Right hindlimb (tissue), 1 donor: ENCODE results near the gene TSHZ1.

Experiments
- DNase-seq: peaks from one replicate; pipeline ENCODE4 v3.0.0-alpha.2; 2018

Gene TSHZ1

DNA sequence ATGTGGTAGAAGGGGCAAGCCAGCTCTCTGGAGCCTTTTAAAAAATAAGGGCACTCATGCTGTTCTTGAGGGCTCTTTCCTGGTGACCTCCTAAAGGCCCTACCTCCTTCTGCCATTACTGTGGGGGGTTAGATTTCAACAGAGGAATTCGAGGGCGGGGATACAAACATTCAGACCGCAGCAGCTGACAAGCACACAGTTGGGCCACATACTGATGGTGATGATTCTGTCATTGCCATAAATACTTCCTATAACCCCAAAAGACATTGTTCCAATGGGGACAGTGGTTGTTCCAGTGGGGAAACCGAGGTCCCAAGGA is 67.0 kb downstream of the TSHZ1 start:
- no peak for DNase-seq

DNA sequence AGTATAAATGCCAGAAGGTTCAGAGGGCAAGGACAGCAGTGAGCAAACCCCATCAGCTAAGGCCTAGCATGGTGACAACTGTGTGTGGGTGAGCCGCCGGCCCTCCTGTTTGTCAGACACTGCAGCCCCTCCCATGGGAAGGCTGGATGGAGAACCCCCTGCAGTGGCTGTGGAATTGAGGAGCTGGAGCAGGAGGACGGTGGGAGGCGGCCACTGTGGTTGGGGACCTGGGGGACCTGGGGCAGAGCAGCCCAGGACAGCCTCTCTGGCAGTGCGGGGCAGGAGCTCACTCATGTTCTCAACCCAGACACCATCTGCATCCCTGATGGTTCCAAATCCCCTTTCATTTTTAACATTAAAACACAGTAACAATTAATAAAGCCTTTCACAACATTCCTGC is 68.8 kb downstream of the TSHZ1 start:
- no peak for DNase-seq

DNA sequence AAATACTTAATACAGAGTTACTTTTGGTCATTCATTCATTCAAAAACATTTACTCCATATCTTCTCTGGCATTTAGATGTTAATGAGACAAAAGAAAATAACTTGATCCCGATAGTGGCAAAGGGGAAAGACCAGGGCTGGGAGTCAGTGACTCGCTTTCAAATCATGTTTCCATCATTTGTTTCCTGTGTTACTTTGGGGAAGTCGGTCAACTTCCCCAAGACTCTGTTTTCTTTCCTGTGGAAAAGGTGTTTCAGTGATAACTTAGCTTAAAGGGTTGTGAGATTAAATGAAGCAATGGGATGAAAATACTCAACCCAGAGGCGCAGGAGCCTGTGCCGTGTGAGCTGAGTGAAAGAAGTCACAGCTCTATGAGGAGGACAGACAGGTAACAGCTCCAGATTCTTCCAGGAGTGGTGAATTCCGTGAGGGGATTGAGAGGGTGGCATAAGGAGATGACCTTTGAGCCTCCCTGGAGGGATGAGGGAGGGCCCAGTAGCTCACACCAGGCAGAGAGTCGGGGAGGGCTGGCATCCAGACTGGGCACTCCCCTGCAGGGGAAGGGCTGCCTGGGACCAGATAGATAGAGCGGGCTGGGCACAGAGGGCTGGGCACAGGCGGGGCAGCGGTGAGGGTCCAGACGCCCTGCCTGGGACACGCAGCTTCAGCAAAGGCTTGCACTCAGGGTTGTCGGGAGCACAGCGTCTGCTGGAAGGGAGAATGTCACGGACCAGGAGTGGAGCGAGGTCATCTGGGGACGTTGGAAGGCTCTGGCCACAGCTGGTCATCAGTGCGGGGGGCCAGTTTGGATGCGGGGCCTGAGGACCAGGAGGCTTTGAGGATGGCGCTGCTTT is 70.1 kb downstream of the TSHZ1 start:
- no peak for DNase-seq

DNA sequence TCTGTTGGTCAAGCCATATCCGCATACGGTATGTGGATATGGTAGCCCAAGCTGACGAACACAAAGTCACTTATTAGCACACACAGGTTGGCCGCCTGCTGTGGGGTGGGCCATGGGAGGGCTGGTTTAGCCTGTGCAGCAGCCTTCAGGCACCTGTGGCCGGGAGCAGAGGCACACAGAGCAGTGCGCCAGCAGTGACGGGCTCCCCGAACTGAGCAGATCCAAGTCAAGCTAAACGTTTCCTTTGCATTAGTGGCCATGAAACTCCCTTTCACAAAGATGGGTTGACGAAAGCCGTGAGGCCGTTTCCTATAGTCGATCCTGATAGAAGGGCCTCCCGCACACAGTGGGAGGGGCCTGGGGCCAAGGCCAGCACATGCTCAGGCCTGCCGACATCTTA is 72.1 kb downstream of the TSHZ1 start:
- no peak for DNase-seq

DNA sequence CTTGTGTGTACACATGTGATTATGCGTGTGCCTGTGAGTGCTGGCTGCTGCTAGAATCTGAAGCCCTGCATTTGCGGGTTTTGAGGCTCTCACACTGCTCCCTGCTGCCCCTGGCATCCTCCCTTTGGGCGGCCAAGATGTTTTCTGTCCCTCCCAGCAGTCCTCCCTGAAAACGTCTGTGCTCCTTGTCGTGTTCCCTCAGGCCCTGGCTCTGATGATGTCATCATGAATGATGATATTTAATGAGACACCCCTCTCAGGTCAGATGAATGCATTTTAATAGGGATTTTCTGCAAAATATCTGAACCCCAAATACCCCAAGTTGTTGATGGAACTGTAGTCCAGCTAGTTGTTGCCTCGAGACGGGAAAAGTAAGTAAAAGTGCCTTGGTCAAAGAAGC is 73.1 kb downstream of the TSHZ1 start:
- no peak for DNase-seq

DNA sequence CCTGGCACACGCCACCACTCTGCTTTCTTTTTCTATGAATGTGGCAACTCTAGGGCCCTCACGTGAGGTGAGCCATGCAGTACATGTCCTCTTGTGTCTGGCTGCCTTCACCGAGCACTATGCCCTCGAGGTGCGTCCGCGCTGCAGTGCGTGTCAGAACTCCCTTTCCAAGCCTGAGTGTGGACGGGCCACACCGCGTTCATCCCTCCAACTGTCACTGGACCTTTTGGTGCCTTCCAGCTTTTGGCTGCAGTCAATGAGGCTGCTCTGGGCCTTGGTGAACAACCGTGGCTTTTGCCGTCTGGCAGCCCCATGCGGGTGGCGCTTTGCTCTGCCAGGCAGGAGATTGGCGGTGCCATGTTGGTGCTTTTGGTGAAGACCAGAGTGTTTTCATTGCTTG is 74.0 kb downstream of the TSHZ1 start:
- no peak for DNase-seq

DNA sequence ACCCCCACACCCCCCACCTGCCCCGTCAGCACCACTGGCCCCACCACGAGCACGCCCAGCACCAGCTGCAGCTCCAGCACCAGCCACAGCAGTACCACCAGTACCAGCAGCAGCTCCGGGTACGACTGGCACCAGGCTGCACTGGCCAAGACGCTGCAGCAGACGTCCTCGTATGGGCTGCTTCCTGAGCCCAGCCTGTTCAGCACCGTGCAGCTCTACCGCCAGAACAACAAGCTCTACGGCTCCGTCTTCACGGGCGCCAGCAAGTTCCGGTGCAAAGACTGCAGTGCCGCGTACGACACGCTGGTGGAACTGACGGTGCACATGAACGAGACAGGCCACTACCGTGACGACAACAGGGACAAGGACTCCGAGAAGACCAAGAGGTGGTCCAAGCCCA is 75.3 kb downstream of the TSHZ1 start:
- DNase-seq, result no peak

DNA sequence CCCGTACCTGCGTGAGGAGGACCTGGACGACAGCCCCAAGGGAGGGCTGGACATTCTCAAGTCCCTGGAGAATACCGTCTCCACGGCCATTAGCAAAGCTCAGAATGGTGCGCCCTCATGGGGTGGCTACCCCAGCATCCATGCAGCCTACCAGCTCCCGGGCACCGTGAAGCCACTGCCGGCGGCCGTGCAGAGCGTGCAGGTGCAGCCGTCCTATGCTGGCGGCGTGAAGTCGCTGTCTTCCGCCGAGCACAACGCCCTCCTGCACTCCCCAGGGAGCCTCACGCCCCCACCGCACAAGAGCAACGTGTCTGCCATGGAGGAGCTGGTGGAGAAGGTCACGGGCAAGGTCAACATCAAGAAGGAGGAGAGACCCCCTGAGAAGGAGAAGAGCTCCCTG is 76.4 kb downstream of the TSHZ1 start:
- no peak for DNase-seq

DNA sequence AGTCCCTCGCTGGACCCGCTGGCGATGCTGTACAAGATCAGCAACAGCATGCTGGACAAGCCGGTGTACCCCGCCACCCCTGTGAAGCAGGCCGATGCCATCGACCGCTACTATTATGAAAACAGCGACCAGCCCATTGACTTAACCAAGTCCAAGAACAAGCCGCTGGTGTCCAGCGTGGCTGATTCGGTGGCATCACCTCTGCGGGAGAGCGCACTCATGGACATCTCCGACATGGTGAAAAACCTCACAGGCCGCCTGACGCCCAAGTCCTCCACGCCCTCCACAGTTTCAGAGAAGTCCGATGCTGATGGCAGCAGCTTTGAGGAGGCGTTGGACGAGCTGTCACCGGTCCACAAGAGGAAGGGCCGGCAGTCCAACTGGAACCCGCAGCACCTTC is 77.1 kb downstream of the TSHZ1 start:
- no peak for DNase-seq

DNA sequence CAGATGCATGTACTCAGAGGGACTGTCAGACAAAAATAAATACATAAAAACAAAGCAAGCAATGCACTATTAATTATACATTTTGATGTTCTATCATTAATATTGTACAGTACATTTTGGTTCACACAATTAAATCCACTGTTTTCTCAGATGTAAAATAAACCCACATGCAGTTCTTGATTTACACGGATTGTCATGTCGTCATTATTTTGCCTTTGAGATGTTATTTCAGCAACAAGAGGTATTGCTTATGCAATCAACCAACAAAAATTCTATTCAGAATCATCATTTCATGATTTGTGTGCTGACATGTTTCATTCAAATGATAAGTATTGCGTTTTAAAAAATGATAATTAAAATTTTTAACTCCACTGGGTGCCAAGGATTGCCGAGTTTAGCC is 79.2 kb downstream of the TSHZ1 start:
- no peak for DNase-seq

DNA sequence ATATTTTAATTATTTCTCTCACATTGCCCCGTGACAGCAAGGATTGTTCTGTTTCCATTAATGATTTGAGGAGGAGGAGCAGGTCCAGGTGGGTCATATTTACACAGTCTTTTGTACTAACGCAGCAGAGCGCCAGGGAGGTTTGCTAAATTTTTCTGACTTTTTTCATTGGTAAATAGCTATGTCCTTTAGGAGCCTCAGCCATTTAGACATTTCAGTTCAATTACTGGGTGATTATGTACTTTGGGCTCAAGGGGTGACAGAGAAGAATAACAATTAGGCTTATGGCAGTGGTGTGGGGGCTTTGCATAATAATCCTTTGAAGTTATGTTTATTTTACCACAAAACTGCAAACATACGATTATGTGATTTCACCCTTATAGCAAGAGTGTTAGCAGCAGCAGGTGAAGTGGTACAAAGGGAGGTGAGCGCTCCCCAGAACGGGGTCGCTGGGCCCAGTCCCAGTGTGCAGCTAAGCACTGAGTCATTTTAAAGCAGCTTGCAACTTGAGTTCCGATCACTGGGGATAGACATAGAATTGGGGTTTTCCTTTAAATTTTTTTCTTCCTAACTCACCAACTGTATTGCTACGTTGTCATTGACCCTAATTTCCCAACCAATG is 80.3 kb downstream of the TSHZ1 start:
- no peak for DNase-seq

DNA sequence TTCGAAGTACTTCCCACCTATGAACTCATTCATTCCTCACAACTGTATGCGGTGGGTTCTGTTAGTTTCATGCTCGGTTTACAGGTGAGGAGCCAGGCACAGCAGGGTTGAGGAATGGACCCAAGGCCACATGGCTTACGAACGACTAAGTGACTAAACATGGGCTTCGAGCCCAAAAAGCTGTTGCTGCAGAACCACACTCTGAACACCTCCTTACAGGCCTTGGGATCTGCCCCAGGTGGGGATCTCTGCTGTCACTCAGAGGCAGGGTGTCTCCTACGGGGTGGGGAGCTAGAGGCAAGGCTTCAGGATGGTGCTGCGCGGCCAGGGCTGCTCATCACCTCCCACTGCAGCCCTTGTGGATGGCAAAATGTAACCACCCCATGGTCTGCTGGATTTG is 80.9 kb downstream of the TSHZ1 start:
- DNase-seq, result no peak

DNA sequence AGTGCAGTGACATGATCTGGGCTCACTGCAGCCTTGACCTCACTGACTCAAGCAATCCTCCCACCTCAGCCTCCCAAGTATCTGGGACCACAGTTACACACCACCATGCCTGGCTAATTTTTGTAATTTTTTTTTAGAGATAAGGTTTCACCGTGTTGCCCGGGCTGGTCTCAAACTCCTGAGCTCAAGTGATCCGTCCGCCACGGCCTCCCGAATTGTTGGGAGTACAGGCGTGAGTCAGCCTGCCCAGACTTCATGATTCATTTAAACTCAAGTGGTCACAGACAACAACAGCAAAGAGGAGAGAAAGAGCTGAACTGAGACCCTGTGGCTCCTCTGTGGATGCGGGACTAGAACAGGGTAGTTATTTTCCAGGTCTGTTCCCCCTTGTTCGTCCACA is 83.0 kb downstream of the TSHZ1 start:
- no peak for DNase-seq

DNA sequence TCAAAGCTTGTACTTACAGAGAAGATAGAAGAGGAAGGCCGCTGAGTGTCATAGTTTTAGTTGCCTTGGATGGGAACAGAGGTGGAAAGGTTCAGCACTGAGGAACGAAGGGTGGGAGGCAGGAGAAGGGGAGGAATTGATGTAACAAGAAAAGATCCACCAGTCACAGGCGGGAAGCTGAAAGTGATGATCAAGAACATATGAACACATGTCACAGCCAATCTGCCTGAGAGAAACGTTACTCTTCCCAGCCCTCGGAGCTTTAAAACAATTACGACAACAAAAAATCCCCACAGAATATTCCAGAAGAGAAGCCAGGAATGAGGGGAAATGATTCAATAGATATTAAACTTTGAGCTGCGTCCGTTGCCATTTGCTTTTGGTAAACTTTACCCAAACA is 87.1 kb downstream of the TSHZ1 start:
- no peak for DNase-seq

DNA sequence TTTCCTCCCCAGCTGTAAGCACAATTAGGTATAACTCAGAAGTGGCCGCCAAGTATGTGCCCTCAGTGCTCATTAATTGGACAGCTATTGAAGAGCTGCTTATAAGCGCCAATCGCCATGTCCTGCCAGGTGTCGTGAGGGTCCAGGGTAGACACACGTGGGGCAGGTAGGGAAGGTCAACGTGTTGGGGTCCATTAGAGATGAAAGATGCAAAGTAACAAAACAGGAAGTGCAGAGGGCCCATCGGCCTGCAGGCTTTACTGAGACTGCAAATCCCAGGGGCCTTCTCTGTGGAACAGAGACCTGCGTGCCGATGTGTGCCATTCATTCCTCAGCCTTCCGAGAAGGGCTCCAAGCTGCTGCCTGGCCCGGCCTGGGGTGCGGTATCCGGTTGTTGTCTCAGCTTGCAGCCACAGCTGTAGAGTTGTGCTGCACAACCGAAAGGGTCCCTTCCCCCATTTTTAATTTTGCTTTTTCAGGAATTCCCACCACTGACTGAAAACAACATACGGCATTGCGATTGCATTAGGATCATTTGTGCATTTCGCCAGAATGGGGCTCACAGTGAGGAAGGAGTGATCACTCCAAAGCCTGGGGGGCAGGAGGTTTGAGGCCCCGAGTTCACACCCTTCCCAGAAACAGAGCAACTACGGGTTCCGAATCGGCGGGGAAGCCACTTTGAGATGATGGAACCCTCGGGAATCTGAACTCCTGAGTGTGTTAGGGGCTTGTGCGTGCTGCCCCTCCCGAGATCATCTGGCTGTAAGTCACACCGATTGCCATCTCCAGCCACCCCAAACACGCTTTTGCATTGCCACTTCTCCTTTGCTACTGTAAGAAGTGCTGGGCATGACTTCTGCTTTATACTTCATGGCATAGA is 94.3 kb downstream of the TSHZ1 start:
- no peak for DNase-seq

DNA sequence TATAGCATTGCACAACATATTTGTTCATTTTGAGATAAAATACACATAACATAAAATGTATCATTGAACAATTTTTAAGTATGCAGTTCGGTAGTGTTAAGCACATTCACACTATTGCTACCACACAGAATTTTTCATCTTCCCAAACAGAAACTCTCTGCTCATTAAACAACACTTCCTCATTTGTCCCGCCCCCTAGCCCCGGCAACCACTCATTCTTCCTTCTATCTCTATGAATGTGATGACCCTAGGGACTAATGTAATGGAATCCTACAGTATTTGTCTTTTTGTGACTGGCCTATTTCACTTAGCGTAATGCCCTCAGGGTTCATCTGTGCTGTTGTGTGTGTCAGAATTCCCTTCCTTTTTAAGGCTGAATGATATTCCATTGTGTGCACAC is 95.4 kb downstream of the TSHZ1 start:
- DNase-seq, result no peak

DNA sequence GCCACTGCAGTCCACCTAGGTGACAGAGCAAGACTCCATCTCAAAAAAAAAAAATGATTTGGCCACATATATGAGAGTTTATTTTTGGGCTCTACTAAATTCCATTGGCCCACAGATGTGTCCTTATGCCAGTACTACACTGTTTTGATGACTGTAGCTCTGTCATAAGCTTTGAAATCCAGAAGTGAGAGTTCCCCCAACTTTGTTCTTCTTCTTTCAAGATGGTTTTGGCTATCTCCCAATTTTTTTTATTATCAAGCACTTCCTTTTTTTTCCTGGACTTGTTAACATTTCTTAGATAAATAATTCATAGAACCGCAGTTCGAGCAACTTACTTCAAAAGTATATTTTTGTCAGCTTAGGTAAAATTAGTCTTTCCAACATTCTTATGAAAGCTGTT is 96.9 kb downstream of the TSHZ1 start:
- DNase-seq, result no peak

DNA sequence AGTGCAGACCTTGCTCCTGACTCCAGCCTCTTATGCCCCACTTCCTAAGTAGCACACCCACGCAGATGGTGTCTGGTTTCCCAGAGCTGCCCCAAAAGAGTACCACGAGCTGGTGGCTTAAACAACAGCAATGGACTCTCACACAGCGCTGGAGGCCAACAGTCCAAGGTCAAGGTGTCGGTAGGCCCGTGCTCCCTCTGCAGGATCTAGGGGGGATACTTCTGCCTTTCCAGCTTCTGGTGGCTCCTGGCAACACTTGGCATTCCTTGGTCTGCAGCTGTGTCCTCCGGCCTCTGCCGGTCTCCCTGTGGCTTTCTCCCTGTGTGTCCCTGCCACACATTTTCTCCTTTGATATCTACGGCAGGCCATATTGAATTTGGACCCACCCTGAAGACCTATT is 99.0 kb downstream of the TSHZ1 start:
- DNase-seq, result no peak

DNA sequence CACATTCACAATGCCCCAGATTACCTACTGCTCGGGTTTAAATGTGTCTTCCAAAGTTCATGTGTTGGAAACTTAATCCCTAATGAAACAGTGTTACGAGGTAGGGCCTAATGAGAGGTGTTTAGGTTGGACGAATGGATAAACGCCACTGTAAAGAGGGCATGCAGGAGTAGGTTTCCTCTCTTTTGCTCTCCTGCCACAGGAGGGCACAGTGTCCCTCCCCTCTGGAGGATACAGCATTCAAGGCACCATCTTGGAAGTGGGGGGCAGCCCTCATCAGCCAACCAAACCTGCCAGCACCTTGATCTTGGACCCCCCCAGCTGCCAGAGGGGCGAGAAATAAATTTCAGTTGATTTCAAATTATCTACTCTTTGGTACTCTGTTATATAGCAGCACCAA is 103.5 kb downstream of the TSHZ1 start:
- DNase-seq, result no peak

DNA sequence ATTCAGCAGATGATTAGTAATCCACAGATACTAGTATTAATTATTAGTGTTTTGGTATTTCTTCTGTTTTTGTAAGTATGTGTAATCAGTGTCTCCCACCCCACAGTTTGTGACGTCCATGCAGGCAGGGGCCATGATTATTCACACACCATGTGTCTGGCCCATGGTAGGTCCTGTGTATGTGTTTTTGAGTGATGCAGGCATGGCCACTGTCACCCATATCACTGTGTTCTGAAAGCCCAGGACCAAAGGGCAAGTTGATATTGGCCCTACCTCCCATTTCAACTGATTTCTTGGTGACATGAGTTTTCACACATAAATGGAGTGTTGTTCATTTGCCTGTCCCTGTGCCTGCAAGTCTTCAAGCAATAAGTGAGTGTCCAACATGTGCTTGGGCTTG is 104.0 kb downstream of the TSHZ1 start:
- no peak for DNase-seq

DNA sequence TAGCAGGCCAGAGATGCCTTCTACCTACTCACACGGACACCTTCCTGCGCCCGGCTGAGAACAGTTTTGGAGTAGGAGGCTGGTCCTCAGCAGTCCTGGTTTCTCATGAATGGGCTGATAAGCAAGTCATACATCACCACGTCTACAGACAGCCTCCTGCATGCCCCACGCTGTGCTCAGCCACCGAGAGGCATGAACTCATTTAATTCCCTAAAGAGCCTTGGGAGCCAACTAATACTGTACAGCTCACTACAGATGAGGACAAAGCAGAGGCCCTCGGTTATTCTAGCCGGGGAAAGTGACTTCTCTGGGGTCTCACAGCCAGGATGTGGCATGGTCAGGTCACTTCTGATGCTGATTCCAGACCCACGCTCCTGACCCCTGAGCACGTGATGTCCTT is 105.6 kb downstream of the TSHZ1 start:
- DNase-seq, result no peak

DNA sequence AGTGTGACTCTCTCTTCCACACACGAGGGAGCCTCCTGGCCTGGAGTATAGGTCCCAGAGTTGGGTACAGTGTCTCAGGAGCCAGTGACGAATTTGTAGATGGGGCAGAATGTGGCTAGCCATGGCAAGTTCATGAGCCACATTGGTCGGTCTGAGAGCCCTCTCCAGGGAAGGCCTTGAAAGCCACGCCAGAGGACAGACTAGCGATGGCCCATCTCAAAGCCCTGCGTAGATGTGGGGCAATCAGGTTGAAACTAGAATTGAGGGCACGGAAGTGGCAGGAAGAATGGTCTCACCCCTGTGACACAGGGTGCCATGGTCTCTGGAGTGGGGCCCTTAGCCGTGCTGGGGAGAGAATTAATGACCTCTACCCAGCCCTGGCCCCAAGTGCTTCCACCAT is 106.2 kb downstream of the TSHZ1 start:
- no peak for DNase-seq

DNA sequence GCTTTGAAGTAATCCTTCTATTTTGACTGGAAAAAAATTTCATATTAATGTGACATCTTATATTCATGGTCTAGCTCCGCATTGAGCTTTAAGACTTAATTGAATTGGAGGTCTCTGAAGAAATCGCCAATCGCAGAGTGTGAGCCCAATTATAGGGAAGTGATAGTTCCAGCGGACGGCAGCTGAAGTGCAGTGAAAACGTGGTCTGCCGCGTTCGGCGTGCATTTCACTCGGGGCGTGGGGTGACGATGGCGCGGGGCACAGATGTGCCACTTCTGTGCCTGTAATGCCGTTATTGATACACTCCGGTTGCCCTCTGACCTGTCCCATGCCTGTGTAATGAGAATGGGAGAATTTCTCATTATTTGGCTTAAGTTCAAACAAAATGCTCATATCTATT is 106.7 kb downstream of the TSHZ1 start:
- DNase-seq, result no peak

DNA sequence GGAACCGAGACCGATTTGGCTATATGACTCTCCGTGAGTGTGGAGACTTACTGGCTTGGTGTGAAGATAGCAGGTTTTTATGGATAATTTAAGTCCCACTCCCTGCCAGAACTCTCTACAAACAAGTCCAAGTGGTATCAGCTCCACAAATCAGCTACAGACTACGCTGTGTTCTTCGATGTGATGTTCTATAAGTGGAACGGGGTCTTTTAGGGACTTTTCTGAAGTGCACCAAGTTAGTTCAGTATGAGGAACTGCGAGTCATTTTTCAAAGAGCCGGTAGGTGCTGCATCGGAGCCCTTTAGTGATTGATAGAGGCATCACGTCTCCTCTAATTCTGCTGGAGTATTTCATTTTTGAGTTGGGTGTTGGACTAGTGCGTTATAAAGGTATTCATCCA is 107.1 kb downstream of the TSHZ1 start:
- DNase-seq, result no peak
